GM19240 (cell line): ENCODE results near the gene RPAP2.

Source experiments
- DNase-seq: peaks from one replicate; pipeline ENCODE4 v3.0.0; 2011; ENCODE audit warnings: low spot score; ENCODE audit not compliant: insufficient read length

Gene RPAP2

GRCh38 chr1:92446546-92446945 is 147.7 kb downstream of the RPAP2 start:
- DNase-seq, result no peak

- no peak for DNase-seq
Observed at GRCh38 chr1:92447033-92447681, 148.3 kb downstream of the RPAP2 start.

- no peak for DNase-seq
Observed at GRCh38 chr1:92447976-92448375, 149.1 kb downstream of the RPAP2 start.
